Hepatocyte (in vitro differentiated cells): ENCODE measurements around the gene UBE2I. TPM values are rescaled to one million over a fixed set of nuclear protein-coding genes. Genes with fewer than 3 reads are reported as not detected.
A peak's percentile ranks its signal among the peaks of the same experiment; 100 is the strongest.

ENCODE experiments used
- DNase-seq: peaks from one replicate; pipeline ENCODE4 v3.0.0-alpha.2; 2016; ENCODE audit warnings: low spot score
- H2AFZ ChIP-seq: fragments of 200-600 bp; sonication (generic); 2 replicates; pipeline ENCODE4 v1.6.0; 2016; ENCODE audit warnings: antibody characterized with exemption, mild to moderate bottlenecking
- H3K27ac ChIP-seq: fragments of 200-600 bp; sonication (generic); 2 replicates; pipeline ENCODE4 v1.5.1; 2016; ENCODE audit warnings: mild to moderate bottlenecking
- H3K27me3 ChIP-seq: fragments of 200-600 bp; sonication (generic); 2 replicates; pipeline ENCODE4 v1.6.1; 2016
- H3K36me3 ChIP-seq: fragments of 200-600 bp; sonication (generic); replicated peaks from 2 replicates; pipeline ENCODE4 v1.5.1; 2016; ENCODE audit warnings: low read depth; ENCODE audit not compliant: insufficient read depth
- H3K4me1 ChIP-seq: fragments of 200-600 bp; sonication (generic); 2 replicates; pipeline ENCODE4 v1.5.1; 2016; ENCODE audit warnings: mild to moderate bottlenecking, moderate library complexity; ENCODE audit not compliant: insufficient read depth
- H3K4me2 ChIP-seq: fragments of 200-600 bp; sonication (generic); 2 replicates; pipeline ENCODE4 v1.6.0; 2016
- H3K4me3 ChIP-seq: fragments of 200-600 bp; sonication (generic); 2 replicates; pipeline ENCODE4 v1.5.1; 2016; ENCODE audit warnings: mild to moderate bottlenecking
- H3K79me2 ChIP-seq: fragments of 200-600 bp; sonication (generic); 2 replicates; pipeline ENCODE4 v1.6.0; 2017; ENCODE audit warnings: mild to moderate bottlenecking
- H3K9me2 ChIP-seq: fragments of 200-600 bp; sonication (generic); replicated peaks from 2 replicates; pipeline ENCODE4 v1.6.0; 2017; ENCODE audit warnings: mild to moderate bottlenecking; ENCODE audit not compliant: insufficient read depth
- H3K9me3 ChIP-seq: fragments of 200-600 bp; sonication (generic); 2 replicates; pipeline ENCODE4 v1.5.1; 2016; ENCODE audit warnings: low read depth, mild to moderate bottlenecking
- H4K20me1 ChIP-seq: fragments of 200-600 bp; sonication (generic); 2 replicates; pipeline ENCODE4 v1.6.0; 2016; ENCODE audit warnings: mild to moderate bottlenecking; ENCODE audit not compliant: insufficient read depth, poor library complexity, severe bottlenecking
- CTCF ChIP-seq: fragments of 200-600 bp; sonication (generic); IDR thresholded peaks from 2 replicates; pipeline ENCODE4 v1.5.1; 2016; ENCODE audit warnings: antibody characterized with exemption, mild to moderate bottlenecking; ENCODE audit not compliant: poor library complexity
- EZH2 ChIP-seq: fragments of 200-600 bp; sonication (generic); IDR thresholded peaks from 2 replicates; pipeline ENCODE4 v1.6.1; 2016; ENCODE audit warnings: antibody characterized with exemption, mild to moderate bottlenecking, borderline replicate concordance
- EZH2phosphoT487 ChIP-seq: fragments of 200-600 bp; sonication (generic); IDR thresholded peaks from one replicate; pipeline ENCODE4 v1.6.1; 2018; ENCODE audit warnings: antibody characterized with exemption, mild to moderate bottlenecking, low read depth, moderate library complexity; ENCODE audit not compliant: unreplicated experiment, severe bottlenecking
- WGBS: methylation state at CpG from one replicate; pipeline ENCODE4 v1.1.6; 2016; ENCODE audit warnings: low lambda C conversion rate; ENCODE audit errors: missing lambda C conversion rate; 5-methylcytosine and 5-hydroxymethylcytosine counted together
- polyA plus RNA-seq: library from polyadenylated mRNA; unstranded; fragments of >200 nt; fragmentation: Nextera tagmentation; extraction: Ambion mirVana; gene quantifications from 2 replicates; pipeline ENCODE4 v1.2.1, GENCODE V29; 2016
- total RNA-seq: library from RNA; depleted of rRNA; stranded (reverse); fragments of >200 nt; gene quantifications from 2 replicates; pipeline ENCODE4 v1.2.3, GENCODE V29; 2014

Gene UBE2I
- total and polyA plus RNA-seq, 2 experiments from 2014 or later, result 76.0 to 150 TPM

DNA sequence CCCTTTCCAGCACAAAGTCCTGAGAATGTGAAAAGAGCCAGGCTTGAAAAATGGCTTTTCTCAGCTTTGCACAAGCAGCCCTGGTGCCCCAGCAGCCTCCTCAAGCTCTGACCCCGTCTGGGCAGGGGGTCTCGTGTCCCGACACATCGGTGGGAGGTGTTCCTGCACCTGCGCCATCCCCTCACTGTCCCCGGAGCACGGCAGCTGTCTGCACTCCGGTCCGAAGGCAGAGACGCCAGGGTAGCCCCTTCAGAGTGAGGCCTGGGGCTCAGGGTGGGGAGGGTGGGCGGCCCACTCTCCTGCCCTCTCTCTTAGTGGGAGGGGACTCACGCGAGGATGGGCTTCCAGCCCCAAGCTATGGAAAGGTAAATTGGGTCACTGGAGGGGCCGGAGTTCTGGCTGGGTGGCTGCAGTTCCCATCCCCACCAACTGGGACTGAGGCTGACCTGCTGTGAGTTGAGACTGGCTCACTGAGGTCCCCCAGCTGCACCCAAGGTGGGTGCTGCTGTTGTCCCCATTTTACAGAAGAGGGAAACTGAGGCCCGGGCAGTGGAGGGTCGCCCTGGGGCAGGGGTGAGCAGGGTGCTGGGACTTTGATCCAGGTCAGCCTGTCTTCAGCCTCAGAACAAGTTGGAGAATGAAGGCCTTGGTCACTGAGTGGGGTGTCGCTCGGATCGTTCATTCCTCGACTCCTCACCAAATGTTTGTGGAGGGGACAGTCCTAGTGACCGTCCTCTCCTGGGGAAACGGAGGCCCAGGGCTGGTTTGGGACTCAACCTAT, 21.7 kb downstream of the UBE2I start:
- H3K9me2 ChIP-seq, result no peaks in the 10 kb centered on the region
- peaks cover 47% of the 10 kb centered on the region for H3K27me3 ChIP-seq
- peak overlapping the region; percentile 7 for H2AFZ ChIP-seq
- H3K9me3 ChIP-seq, result no peaks in the 10 kb centered on the region
- TF ChIP-seq EZH2phosphoT487, result no peak
- no peak for TF ChIP-seq EZH2
- TF ChIP-seq CTCF, result no peak
- H3K79me2 ChIP-seq, result no peaks in the 10 kb centered on the region
- peaks cover 25% of the 10 kb centered on the region for H3K4me1 ChIP-seq
- no peak overlapping the region for H3K4me3 ChIP-seq
- H4K20me1 ChIP-seq, result no peaks in the 10 kb centered on the region
- no peaks in the 10 kb centered on the region for H3K36me3 ChIP-seq
- no peak overlapping the region for H3K27ac ChIP-seq
- 72% methylated on average over 21 of the region's 22 CpGs for WGBS
- DNase-seq, result no peak
- H3K4me2 ChIP-seq, result peak overlapping the region; percentile 78

DNA sequence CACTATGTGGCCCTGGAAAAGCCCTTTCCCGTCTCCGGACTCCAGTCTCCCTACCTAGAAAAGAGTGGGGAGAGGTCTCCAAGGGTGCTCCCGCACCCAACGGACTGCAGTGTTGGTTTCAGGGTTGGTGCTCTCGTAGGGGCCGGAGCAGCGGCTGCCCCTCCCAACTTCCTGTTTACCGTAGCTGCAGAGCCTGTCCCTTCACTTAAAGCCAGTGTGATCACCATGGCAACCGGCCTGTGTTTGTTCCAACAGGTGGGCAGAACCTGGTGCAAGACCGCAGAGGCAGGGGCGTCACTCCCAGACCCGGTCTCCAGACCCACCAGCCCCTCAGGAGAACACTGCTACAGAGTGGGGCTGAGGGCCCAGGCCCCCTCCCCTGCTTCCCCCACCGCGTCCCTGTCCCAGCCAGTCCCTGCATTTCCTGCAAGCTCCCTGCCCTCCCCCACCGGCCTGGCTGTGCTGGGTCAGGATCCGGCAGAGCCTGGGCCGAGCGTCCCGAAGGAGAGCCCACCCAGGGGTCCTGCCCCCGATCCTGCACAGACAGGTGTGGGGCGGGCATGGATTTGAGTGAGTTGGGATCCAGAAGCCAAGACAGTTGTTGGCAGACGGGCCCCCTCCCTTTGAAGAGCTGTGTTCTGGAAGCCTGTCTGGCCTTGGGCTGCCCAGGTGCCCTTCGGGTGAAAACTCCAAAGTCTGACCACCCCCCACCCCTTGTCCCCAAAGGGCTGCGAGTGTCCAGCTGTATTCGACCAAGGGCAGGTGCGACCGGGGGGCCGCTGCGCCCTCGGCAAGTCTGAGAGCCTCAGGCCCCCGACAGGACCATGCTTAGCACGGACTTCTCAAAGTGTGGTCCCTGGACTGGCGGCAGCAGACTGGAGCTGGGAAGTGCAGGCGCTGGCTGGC, 22.5 kb downstream of the UBE2I start:
- WGBS, result 5% methylated on average over 33 of the region's 34 CpGs
- TF ChIP-seq EZH2 (peak; percentile 61), EZH2phosphoT487 (peak; percentile 47), CTCF (no peak)
- Histone ChIP-seq H2AFZ (peak overlapping the region; percentile 7), H3K27ac (no peak overlapping the region), H3K79me2 (no peaks in the 10 kb centered on the region), H3K36me3 (no peaks in the 10 kb centered on the region), H3K4me3 (no peak overlapping the region), H3K4me1 (peaks cover 25% of the 10 kb centered on the region), H4K20me1 (no peaks in the 10 kb centered on the region), H3K9me3 (no peaks in the 10 kb centered on the region), H3K9me2 (no peaks in the 10 kb centered on the region), H3K27me3 (peaks cover 56% of the 10 kb centered on the region), H3K4me2 (peak overlapping the region; percentile 78)
- DNase-seq, result peak; percentile 89

DNA sequence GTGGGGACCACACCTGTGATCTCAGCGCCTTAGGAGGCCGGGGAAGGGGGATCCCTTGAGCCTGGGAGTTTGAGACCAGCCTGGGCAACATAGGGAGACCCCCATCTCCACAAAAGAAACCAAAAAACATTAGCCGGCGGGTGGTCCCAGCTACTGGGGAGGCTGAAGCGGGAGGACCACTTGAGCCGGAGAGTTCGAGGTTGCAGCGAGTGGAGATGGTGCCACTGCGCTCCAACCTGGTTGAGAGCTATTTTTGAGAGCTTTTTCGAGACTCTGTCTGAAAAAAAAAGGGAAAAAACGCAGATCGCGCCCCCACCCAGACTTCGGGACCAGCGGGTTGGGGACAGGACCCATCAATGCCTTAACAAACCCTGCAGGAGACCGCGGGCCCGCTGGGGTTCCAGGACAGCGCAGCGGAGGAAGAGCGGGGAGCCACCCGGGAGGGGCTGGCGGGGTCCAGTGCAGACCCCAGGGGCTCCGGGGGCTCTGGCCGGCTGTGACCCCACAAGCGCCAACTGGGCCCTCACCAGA, 23.2 kb downstream of the UBE2I start:
- Histone ChIP-seq H3K4me2 (peak overlapping the region; percentile 78), H2AFZ (no peak overlapping the region), H3K36me3 (no peaks in the 10 kb centered on the region), H3K79me2 (no peaks in the 10 kb centered on the region), H3K4me1 (peaks cover 25% of the 10 kb centered on the region), H3K4me3 (no peak overlapping the region), H3K9me2 (no peaks in the 10 kb centered on the region), H3K27ac (no peak overlapping the region), H3K27me3 (peaks cover 56% of the 10 kb centered on the region), H4K20me1 (no peaks in the 10 kb centered on the region), H3K9me3 (no peaks in the 10 kb centered on the region)
- TF ChIP-seq CTCF (no peak), EZH2phosphoT487 (no peak), EZH2 (peak; percentile 9)
- no peak for DNase-seq
- 13% methylated on average over 24 of the region's 26 CpGs for WGBS
